Measurements from ENCODE around the gene FARS2. TPM values are rescaled to one million over a fixed set of nuclear protein-coding genes. Genes with fewer than 3 reads are reported as not detected.
"Not testable (repeated sequence)": the region's sequence is repeated elsewhere in the genome, so short reads cannot be mapped to it uniquely, and the experiment has no call there.

Gene FARS2
- total RNA-seq, 1 experiment from 2014 or later, result 25.6 TPM

- in situ Hi-C loops (cut with HindIII; ENCODE audit: low pct_unique_long_range_greater_than_20kb, low sequenced_read_pairs), result no loop called here
Measured at GRCh38 chr6:5626727-5627426, 365.6 kb downstream of the FARS2 start.

GRCh38 chr6:5630636-5631035 lies 369.3 kb downstream of the FARS2 start:
- in situ Hi-C loops (cut with HindIII; ENCODE audit: low pct_unique_long_range_greater_than_20kb, low sequenced_read_pairs), result no loop called here
- DNase-seq (ENCODE audit: low read depth, low spot score), result no peak

More at GRCh38 chr6:5626727-5627426, 365.6 kb downstream of the FARS2 start:
- no peak for DNase-seq (ENCODE audit: low read depth, low spot score)

GRCh38 chr6:5632348-5632935 lies 371.1 kb downstream of the FARS2 start:
- DNase-seq (ENCODE audit: low read depth, low spot score), result no peak
- in situ Hi-C loops (cut with HindIII; ENCODE audit: low pct_unique_long_range_greater_than_20kb, low sequenced_read_pairs), result no loop called here

GRCh38 chr6:5634525-5634924 lies 373.2 kb downstream of the FARS2 start:
- in situ Hi-C loops (cut with HindIII; ENCODE audit: low pct_unique_long_range_greater_than_20kb, low sequenced_read_pairs), result no loop called here
- no peak for DNase-seq (ENCODE audit: low read depth, low spot score)

- DNase-seq (ENCODE audit: low read depth, low spot score), result no peak
- in situ Hi-C loops (cut with HindIII; ENCODE audit: low pct_unique_long_range_greater_than_20kb, low sequenced_read_pairs), result no loop called here
Measured at GRCh38 chr6:5636210-5637030, 375.1 kb downstream of the FARS2 start.

GRCh38 chr6:5637714-5638113 lies 376.4 kb downstream of the FARS2 start:
- DNase-seq (ENCODE audit: low read depth, low spot score), result no peak
- in situ Hi-C loops (cut with HindIII; ENCODE audit: low pct_unique_long_range_greater_than_20kb, low sequenced_read_pairs), result no loop called here

GRCh38 chr6:5638666-5639065 lies 377.4 kb downstream of the FARS2 start:
- in situ Hi-C loops (cut with HindIII; ENCODE audit: low pct_unique_long_range_greater_than_20kb, low sequenced_read_pairs), result no loop called here
- DNase-seq (ENCODE audit: low read depth, low spot score), result no peak

- no peak for DNase-seq (ENCODE audit: low read depth, low spot score)
- in situ Hi-C loops (cut with HindIII; ENCODE audit: low pct_unique_long_range_greater_than_20kb, low sequenced_read_pairs), result no loop called here
Measured at GRCh38 chr6:5639193-5639592, 377.9 kb downstream of the FARS2 start.

- DNase-seq (ENCODE audit: low read depth, low spot score), result no peak
- in situ Hi-C loops (cut with HindIII; ENCODE audit: low pct_unique_long_range_greater_than_20kb, low sequenced_read_pairs), result no loop called here
Measured at GRCh38 chr6:5640614-5641013, 379.3 kb downstream of the FARS2 start.

GRCh38 chr6:5644523-5645185 lies 383.3 kb downstream of the FARS2 start:
- no peak for DNase-seq (ENCODE audit: low read depth, low spot score)
- in situ Hi-C loops (cut with HindIII; ENCODE audit: low pct_unique_long_range_greater_than_20kb, low sequenced_read_pairs), result no loop called here

- in situ Hi-C loops (cut with HindIII; ENCODE audit: low pct_unique_long_range_greater_than_20kb, low sequenced_read_pairs), result no loop called here
- DNase-seq (ENCODE audit: low read depth, low spot score), result no peak
Measured at GRCh38 chr6:5645328-5646290, 384.3 kb downstream of the FARS2 start.

GRCh38 chr6:5652406-5653137 lies 391.3 kb downstream of the FARS2 start:
- in situ Hi-C loops (cut with HindIII; ENCODE audit: low pct_unique_long_range_greater_than_20kb, low sequenced_read_pairs), result no loop called here
- no peak for DNase-seq (ENCODE audit: low read depth, low spot score)

- in situ Hi-C loops (cut with HindIII; ENCODE audit: low pct_unique_long_range_greater_than_20kb, low sequenced_read_pairs), result no loop called here
- DNase-seq (ENCODE audit: low read depth, low spot score), result no peak
Measured at GRCh38 chr6:5653801-5654200, 392.5 kb downstream of the FARS2 start.

- in situ Hi-C loops (cut with HindIII; ENCODE audit: low pct_unique_long_range_greater_than_20kb, low sequenced_read_pairs), result no loop called here
Measured at GRCh38 chr6:5656226-5656625, 394.9 kb downstream of the FARS2 start.

GRCh38 chr6:5656695-5657094 lies 395.4 kb downstream of the FARS2 start:
- in situ Hi-C loops (cut with HindIII; ENCODE audit: low pct_unique_long_range_greater_than_20kb, low sequenced_read_pairs); DNase-seq (ENCODE audit: low read depth, low spot score): not testable (repeated sequence)

More at GRCh38 chr6:5656226-5656625, 394.9 kb downstream of the FARS2 start:
- no peak for DNase-seq (ENCODE audit: low read depth, low spot score)

GRCh38 chr6:5657684-5658430 lies 396.5 kb downstream of the FARS2 start:
- in situ Hi-C loops (cut with HindIII; ENCODE audit: low pct_unique_long_range_greater_than_20kb, low sequenced_read_pairs), result no loop called here
- no peak for DNase-seq (ENCODE audit: low read depth, low spot score)
